Globus pallidus (tissue), 1 donor: ENCODE data around the gene DGKI.

Source experiments
- DNase-seq: peaks from one replicate; pipeline ENCODE4 v3.0.0-alpha.2; 2015; ENCODE audit warnings: low spot score

The DGKI gene

GRCh38 chr7:137787301-137787976 is 59.3 kb downstream of the DGKI start:
- no peak for DNase-seq

DNA sequence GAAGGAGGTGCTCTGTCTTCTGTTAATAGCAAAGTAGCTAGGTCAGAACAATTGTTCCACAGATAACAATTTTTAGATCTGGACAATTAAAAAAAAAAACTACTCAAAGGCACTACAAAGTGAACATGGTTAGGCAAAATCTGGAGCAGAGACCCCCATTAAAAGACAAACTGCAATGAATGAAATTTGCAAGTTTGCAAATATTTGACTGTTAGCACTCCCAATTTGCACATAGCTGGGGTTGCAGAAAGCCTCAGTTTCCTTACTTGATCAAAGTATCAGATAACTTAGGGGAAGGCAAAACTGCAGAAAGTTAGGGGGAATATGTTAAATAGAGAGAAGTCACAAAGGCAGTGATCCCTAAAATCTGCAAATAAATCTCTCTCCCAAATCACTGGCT is 68.3 kb downstream of the DGKI start:
- no peak for DNase-seq

GRCh38 chr7:137774793-137775201 is 72.0 kb downstream of the DGKI start:
- no peak for DNase-seq

GRCh38 chr7:137772748-137773147 is 74.0 kb downstream of the DGKI start:
- DNase-seq = no peak

DNA sequence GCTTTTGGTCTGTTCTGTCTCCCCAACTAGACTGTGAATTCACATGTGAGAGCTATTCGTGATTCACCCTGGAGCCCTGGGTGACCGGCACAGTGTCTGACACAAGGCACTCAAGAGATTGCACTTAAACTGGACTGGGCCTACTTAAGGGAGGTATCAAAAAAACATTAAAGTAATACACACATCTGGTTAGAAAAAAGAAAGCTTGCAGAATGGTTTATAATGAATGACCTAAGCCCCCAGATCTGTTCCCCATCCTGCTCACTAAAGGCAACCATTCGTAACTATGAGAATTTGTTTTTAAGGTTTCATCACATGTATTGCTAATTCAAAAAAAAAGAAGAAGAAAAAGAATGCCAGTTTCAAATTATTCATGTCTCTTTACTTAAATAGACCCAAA is 74.5 kb downstream of the DGKI start:
- no peak for DNase-seq

DNA sequence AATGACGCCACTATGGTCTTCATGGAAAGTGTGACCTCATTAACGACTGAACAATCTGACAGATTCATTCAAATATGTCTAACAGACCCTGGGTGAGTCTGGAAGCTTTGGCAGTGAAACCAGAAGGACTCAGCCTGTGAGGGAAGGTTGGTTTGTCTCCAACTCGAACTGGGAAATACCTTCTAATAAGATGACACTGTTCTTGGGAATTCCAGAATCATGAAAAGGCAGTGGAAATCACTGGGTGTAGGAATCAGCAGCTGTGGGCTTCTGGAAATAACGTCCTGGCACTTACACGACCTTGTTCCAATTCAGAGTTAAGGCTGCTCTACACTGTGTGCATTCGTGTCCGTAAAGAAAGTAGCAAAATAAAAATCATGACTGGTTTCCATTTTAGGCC is 75.1 kb downstream of the DGKI start:
- DNase-seq = no peak

GRCh38 chr7:137771273-137771672 is 75.5 kb downstream of the DGKI start:
- DNase-seq = no peak

DNA sequence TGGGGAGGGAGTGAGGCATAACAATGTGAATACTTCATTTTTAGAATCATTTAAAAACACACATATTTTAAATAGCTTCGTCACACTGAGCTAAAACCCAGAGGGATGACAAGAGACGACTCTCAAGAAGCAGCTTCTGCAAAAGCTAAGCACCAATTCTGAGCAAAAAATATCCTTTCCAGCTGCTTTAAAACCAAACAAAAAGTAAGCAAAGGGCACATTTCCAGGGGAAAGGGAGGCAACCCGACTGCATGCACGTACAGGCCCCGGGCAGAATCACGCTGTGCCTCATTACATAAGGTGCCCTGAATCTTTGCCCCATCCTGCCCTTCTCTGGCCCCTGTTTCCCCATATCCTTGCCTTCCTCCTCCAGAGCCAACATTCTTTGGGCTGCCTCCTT is 78.4 kb downstream of the DGKI start:
- DNase-seq = no peak

DNA sequence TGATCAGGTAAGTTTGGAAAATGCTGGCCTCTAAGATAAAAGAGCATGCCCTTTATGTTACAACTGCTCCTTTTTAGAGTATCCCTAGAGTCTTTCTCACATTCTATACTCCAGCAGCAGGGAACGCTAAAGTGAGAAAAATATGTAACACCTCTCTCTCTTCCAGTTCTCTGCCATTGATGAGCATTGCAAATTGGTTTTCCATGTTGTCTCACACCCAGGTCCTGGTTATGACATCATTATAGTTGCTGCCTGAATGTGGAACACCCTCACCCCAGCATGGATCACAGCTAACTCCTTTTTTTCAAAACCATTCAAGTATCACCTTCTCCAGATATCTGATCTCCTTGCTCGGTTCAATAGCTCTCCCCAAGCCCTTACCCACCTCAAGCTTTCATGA is 84.4 kb downstream of the DGKI start:
- no peak for DNase-seq

DNA sequence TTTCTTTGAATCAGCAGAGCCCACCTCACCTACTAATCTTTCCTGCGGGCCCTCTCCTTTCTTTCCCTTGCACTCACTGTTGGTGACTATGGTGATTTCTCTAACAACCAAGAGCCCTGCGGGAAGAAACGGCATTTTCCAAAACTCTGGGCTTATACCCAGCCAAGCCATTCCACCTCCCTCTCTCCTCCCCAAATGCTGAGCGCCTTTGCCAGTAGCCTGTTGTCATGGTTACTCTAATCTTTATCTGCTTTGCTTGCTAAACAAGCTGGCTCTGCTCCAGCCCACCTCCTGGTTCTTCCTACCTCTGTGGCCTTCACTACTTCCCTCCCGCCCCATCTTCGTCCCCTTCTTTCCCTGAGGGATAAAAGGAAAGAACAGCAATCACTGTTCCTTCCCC is 86.7 kb downstream of the DGKI start:
- DNase-seq = no peak

DNA sequence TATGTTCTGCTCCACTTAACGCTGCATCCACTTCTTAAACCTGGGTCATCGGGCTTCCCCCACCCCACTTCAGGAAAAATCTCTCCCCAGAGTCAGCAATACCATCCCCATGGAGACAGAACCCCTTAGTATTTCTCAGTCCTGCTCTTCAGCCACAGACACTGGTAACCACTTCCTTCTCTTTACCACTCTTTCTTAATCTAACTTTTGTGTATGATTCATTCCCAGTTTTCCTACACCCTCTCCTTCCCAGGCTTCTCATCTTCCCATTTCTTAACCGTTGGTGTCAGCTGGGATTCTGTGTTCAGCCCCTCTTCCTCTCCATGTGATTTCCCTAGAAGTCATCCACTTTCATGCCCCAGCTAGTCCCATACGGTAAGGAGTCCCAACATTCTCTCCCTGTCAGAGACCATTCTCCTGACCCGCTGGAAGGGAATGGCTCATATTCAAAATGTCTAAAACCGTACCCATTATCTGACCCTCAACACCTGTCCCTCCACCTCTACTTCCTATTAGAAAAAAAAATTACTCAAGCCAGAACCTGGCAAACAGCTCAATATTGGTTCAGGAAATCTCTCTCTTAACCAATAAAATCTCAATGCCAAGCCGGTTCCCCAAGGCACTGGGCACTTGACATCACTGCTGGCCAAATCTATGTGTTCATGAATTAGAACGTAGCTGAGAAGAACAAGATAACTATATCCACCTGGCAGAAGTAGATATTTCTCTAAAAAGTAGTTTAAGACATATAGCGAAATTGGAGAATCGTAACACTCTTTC is 89.4 kb downstream of the DGKI start:
- DNase-seq = no peak

DNA sequence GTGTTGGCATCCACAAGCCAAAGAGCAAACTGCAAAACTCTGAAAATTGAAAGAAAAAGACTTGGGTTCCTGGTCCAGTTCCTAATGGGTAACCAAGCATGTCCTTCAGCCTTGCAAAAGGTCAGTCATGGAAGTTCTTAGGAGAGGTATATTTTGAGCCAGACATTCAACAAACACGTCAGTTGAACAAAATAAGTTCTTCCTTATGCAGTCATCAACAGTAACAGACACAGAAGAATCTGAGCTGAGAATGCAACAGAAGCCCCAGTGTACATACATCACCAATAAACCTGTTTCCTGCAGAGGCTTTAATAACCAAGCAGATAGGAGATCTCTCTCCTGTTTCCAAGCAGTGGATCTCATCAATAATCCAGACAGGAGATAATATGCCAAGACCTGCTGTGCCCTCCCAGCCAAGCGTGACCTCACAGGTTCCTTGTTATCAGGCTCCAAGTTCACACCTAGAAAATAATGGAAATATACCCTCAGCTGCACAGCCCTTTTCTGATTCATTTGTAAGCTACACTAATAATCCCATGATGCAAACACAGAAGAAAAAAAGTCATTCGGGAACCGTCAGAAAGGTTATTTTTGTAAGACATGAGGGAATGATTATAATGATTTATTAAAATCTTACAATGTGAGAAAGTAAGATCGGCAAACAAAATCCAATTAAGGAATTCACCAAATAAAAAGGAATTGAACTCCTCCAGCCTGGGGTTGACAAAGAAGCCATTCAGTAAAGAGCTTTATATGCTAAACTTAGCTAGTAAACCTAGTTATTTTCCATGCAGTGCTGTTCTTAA is 90.7 kb downstream of the DGKI start:
- no peak for DNase-seq

- DNase-seq = no peak
Observed at GRCh38 chr7:137755427-137755826, 91.3 kb downstream of the DGKI start.

- no peak for DNase-seq
Observed at GRCh38 chr7:137753948-137754851, 92.6 kb downstream of the DGKI start.

GRCh38 chr7:137753575-137753947 is 93.2 kb downstream of the DGKI start:
- DNase-seq = no peak

DNA sequence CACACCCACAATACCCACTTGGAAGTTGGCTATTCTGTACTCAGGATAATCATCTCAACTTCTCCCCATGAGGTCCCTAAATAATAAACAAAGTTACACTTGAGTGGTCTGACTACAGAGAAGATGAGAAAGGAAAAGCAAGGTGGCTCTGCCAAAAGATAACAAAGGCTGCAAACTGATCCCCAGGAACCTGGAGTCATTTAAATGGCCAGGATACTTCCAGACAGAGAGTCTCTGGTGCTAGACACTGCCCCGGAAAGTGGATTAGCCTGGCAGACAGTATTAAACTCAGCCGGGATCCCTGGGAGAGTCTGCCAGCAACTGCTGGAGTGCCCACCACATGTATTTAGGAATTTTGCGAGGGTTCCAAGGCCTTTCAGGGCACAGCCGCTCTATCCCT is 93.7 kb downstream of the DGKI start:
- no peak for DNase-seq

GRCh38 chr7:137751361-137752009 is 95.3 kb downstream of the DGKI start:
- DNase-seq = no peak

- no peak for DNase-seq
Observed at GRCh38 chr7:137747359-137748031, 99.3 kb downstream of the DGKI start.

GRCh38 chr7:137743021-137743420 is 103.8 kb downstream of the DGKI start:
- DNase-seq = no peak

DNA sequence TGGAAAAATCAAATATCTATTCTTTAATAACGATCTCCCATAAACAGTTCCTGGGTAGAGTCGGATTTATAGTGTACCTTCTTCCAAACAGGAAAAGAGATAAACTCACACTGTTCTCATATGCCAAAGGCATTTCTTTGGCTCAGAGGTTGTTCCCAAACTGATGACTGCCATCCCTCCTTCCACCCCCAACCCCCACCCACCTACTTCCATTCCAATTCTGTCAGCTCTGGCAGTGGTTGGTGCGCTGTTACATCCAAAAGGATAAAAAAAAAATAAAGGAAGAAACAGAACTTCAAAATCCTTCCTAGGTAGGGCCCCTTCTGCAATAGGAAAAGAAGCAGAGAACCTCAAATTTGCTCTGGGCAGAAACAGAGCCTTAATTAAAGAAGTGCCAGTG is 104.7 kb downstream of the DGKI start:
- no peak for DNase-seq

- DNase-seq = no peak
Observed at GRCh38 chr7:137741443-137741842, 105.3 kb downstream of the DGKI start.
